Neuronal stem cell (in vitro differentiated cells): Measurements from ENCODE around the gene ZBTB7C.

Source experiments
- DNase-seq: peaks from one replicate; pipeline ENCODE4 v3.0.0-alpha.2; 2013; ENCODE audit warnings: low spot score
- H2AFZ ChIP-seq: one replicate; pipeline ENCODE4 v1.6.1; 2013; ENCODE audit warnings: mild to moderate bottlenecking, low read length, inconsistent platforms
- H2AK5ac ChIP-seq: 2 replicates; pipeline ENCODE4 v1.6.1; 2013; ENCODE audit warnings: low read depth, mild to moderate bottlenecking, inconsistent platforms, low read length, moderate library complexity, mixed read lengths
- H2BK120ac ChIP-seq: 2 replicates; pipeline ENCODE4 v1.6.1; 2013; ENCODE audit warnings: low read depth, mild to moderate bottlenecking, inconsistent platforms, low read length, moderate library complexity, mixed read lengths
- H2BK12ac ChIP-seq: one replicate; pipeline ENCODE4 v1.6.1; 2013; ENCODE audit warnings: low read length, inconsistent platforms
- H2BK15ac ChIP-seq: 2 replicates; pipeline ENCODE4 v1.6.1; 2013; ENCODE audit warnings: mild to moderate bottlenecking, low read length, inconsistent platforms, mixed read lengths
- H2BK5ac ChIP-seq: one replicate; pipeline ENCODE4 v1.6.1; 2013; ENCODE audit warnings: inconsistent platforms, mild to moderate bottlenecking, low read length, moderate library complexity
- H3K14ac ChIP-seq: one replicate; pipeline ENCODE4 v1.6.1; 2013; ENCODE audit warnings: low read length, inconsistent platforms
- H3K18ac ChIP-seq: 2 replicates; pipeline ENCODE4 v1.6.1; 2013; ENCODE audit warnings: low read length, inconsistent platforms
- H3K23ac ChIP-seq: 2 replicates; pipeline ENCODE4 v1.6.1; 2013; ENCODE audit warnings: low read depth, mild to moderate bottlenecking, mixed read lengths, low read length, inconsistent platforms; ENCODE audit not compliant: poor library complexity
- H3K27ac ChIP-seq: replicated peaks from 3 replicates; pipeline ENCODE4 v1.5.1; 2013; ENCODE audit warnings: low read length, inconsistent platforms
- H3K27me3 ChIP-seq, 3 experiments: 2 replicates each; pipeline ENCODE4 v1.6.1; 2013; ENCODE audit warnings: low read length in 3 of 3, mild to moderate bottlenecking in 2 of 3, inconsistent platforms in 1 of 3, low read depth in 1 of 3, mixed read lengths in 1 of 3, moderate library complexity in 1 of 3; ENCODE audit not compliant: control insufficient read depth in 3 of 3, insufficient read depth in 3 of 3
- H3K36me3 ChIP-seq, 2 donors: replicated peaks in 1 of 2; 2 replicates each; pipeline ENCODE4 v1.6.1; 2013; ENCODE audit warnings: low read length in 2 of 2; ENCODE audit not compliant: control insufficient read depth in 2 of 2, insufficient read depth in 2 of 2
- H3K4ac ChIP-seq: 2 replicates; pipeline ENCODE4 v1.6.1; 2013; ENCODE audit warnings: inconsistent platforms, mild to moderate bottlenecking, low read length, moderate library complexity
- H3K4me1 ChIP-seq, 2 donors: 1 replicate in 1 of 2; 2 replicates in 1 of 2; pipeline ENCODE4 v1.6.1; 2013; ENCODE audit warnings: low read length in 2 of 2, low read depth in 1 of 2; ENCODE audit not compliant: control insufficient read depth in 2 of 2, insufficient read depth in 1 of 2
- H3K4me2 ChIP-seq: one replicate; pipeline ENCODE4 v1.6.1; 2013; ENCODE audit warnings: mild to moderate bottlenecking, low read length, inconsistent platforms; ENCODE audit not compliant: insufficient read depth, poor library complexity, severe bottlenecking
- H3K4me3 ChIP-seq, 2 donors: 2 replicates each; pipeline ENCODE4 v1.5.1; 2013; ENCODE audit warnings: low read length in 2 of 2, mild to moderate bottlenecking in 2 of 2, inconsistent platforms in 1 of 2, moderate library complexity in 1 of 2
- H3K79me1 ChIP-seq: one replicate; pipeline ENCODE4 v1.6.1; 2013; ENCODE audit warnings: low read depth, mild to moderate bottlenecking, inconsistent platforms, low read length, moderate library complexity
- H3K9ac ChIP-seq: one replicate; pipeline ENCODE4 v1.6.1; 2013; ENCODE audit warnings: mild to moderate bottlenecking, low read depth, low read length, inconsistent platforms; ENCODE audit not compliant: poor library complexity
- H3K9me3 ChIP-seq, 2 donors: replicated peaks in 1 of 2; 2 replicates each; pipeline versions ENCODE3 to v1.6.1; 2013; ENCODE audit warnings: low read length in 2 of 2, mild to moderate bottlenecking in 2 of 2, inconsistent platforms in 1 of 2, low read depth in 1 of 2, mixed read lengths in 1 of 2, moderate library complexity in 1 of 2; ENCODE audit not compliant: control insufficient read depth in 2 of 2, insufficient read depth in 1 of 2
- H4K8ac ChIP-seq: one replicate; pipeline ENCODE4 v1.6.1; 2013; ENCODE audit warnings: low read depth, mild to moderate bottlenecking, inconsistent platforms, low read length, moderate library complexity
- H4K91ac ChIP-seq: one replicate; pipeline ENCODE4 v1.6.1; 2013; ENCODE audit warnings: low read length, low read depth, mild to moderate bottlenecking, inconsistent platforms; ENCODE audit not compliant: poor library complexity
- whole genome bisulfite sequencing, 2 donors: extraction: QIAGEN DNeasy Blood & Tissue Kit; methylation state at CpG; one replicate each; pipeline ENCODE4 v1.1.7; 2013; ENCODE audit warnings: missing lambda C conversion rate in 2 of 2, mixed read lengths in 1 of 2; ENCODE audit not compliant: insufficient read length in 2 of 2, insufficient replicate concordance in 1 of 2; ENCODE audit errors: extremely low coverage in 2 of 2; 5-methylcytosine and 5-hydroxymethylcytosine counted together

The ZBTB7C gene

DNA sequence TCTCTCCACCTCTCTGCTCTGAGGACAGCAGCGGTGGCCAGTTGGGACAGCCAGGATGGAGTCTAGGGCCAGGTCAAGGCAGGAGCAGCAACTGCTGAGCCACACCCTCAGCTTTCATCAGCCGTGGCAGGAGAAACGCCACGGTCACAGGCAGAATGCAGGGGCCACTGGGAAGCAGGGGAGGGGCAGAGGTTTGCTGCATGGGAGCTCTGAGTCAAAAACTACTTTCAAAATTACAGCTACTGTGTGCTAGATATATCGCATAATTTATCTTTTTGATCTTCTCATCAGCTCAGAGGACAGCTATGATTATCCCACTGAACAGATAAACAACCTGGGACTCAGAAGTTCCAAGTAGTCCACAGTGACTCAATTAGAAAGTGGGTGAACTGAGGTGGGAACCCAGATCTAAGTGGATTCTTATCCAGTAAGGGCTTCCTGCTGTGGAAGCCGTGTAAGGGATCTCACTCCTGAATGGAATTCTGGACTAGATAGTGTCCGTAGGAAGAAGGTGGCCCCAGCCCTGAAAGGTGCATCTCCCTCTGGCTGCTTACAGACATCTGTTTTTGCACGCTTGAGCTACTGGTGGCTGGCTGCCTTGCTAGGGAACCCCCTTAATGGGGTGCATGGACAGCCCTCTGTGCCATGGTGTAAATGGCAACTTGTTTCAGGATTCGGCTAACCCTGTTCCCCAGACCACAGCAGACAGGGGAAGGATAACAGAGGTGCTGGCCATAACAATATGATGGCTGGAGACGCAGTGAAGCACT, 284.1 kb downstream of the ZBTB7C start:
- H2BK120ac ChIP-seq = no peak overlapping the region
- no peaks in the 10 kb centered on the region for H3K79me1 ChIP-seq
- H2BK12ac ChIP-seq = no peak overlapping the region
- H4K91ac ChIP-seq = no peak overlapping the region
- WGBS, 2 donors = no CpG with 5 or more reads among the region's 10 CpGs
- no peak overlapping the region for H3K4ac ChIP-seq
- H3K23ac ChIP-seq = no peak overlapping the region
- peaks cover 0 to 12% of the 10 kb centered on the region in 2 donors for H3K4me1 ChIP-seq
- H3K9ac ChIP-seq = no peak overlapping the region
- no peak overlapping the region for H3K4me2 ChIP-seq
- no peaks in the 10 kb centered on the region for H3K36me3 ChIP-seq
- H3K9me3 ChIP-seq = no peaks in the 10 kb centered on the region
- H3K4me3 ChIP-seq = peak overlapping the region in 1 of 2 donors; percentile 31
- H3K14ac ChIP-seq = no peak overlapping the region
- no peak for DNase-seq
- no peak overlapping the region for H2AFZ ChIP-seq
- H2BK15ac ChIP-seq = no peak overlapping the region
- no peak overlapping the region for H2AK5ac ChIP-seq
- no peak overlapping the region for H4K8ac ChIP-seq
- peaks cover 0 to 8% (median 0%) of the 10 kb centered on the region in 3 experiments for H3K27me3 ChIP-seq
- H2BK5ac ChIP-seq = no peak overlapping the region
- H3K18ac ChIP-seq = no peak overlapping the region
- H3K27ac ChIP-seq = no peak overlapping the region

DNA sequence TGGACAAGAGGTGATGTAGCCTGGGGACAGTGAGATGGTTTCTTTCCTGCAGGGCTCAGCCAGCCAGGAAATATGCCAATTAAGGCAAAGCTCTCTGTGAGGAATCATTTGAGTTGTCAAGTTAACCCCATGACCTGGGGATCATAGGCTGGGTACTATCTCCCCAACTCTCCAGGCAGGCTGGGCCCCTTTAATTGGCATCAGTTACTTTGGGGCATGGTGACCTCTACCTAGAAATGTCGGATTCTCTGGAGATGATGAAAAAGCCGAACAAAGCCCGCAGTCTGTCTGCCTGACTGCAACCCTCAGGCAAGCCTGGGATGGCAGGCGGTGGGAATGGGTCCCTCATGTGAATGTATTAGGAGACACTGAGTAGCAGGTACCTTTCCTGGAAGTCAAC, 285.2 kb downstream of the ZBTB7C start:
- H3K18ac ChIP-seq = no peak overlapping the region
- H3K9ac ChIP-seq = no peak overlapping the region

GRCh38 chr18:48123324-48123723, 285.9 kb downstream of the ZBTB7C start:
- no peak overlapping the region for H3K14ac ChIP-seq
- H2AK5ac ChIP-seq = peak overlapping the region; percentile 54
- no peak overlapping the region for H3K23ac ChIP-seq
- H3K4me1 ChIP-seq = peaks cover 0 to 9% of the 10 kb centered on the region in 2 donors
- no peak overlapping the region for H3K4ac ChIP-seq
- no peak overlapping the region for H3K27ac ChIP-seq
- H4K8ac ChIP-seq = no peak overlapping the region
- H2BK15ac ChIP-seq = no peak overlapping the region
- peaks cover 0 to 4% (median 0%) of the 10 kb centered on the region in 3 experiments for H3K27me3 ChIP-seq
- H3K18ac ChIP-seq = peak overlapping the region; percentile 49
- no peak overlapping the region for H2BK12ac ChIP-seq
- no peak overlapping the region for H3K4me2 ChIP-seq
- H3K9ac ChIP-seq = peak overlapping the region; percentile 21
- no peak overlapping the region for H2BK120ac ChIP-seq
- H2AFZ ChIP-seq = no peak overlapping the region
- H3K9me3 ChIP-seq = no peaks in the 10 kb centered on the region
- no peaks in the 10 kb centered on the region for H3K79me1 ChIP-seq
- H2BK5ac ChIP-seq = no peak overlapping the region
- DNase-seq = no peak
- no peaks in the 10 kb centered on the region for H3K36me3 ChIP-seq
- no peak overlapping the region for H3K4me3 ChIP-seq
- H4K91ac ChIP-seq = peak overlapping the region; percentile 15
- no CpG with 5 or more reads among the region's 6 CpGs for WGBS, 2 donors

More for the DNA sequence above, 285.2 kb downstream of the ZBTB7C start:
- Histone ChIP-seq H3K79me1 (no peaks in the 10 kb centered on the region), H3K4me2 (no peak overlapping the region), H3K4me3 (no peak overlapping the region), H2AK5ac (no peak overlapping the region), H2AFZ (no peak overlapping the region), H3K27me3 (peaks cover 0 to 4% (median 0%) of the 10 kb centered on the region in 3 experiments), H3K4ac (no peak overlapping the region), H2BK5ac (no peak overlapping the region), H3K23ac (no peak overlapping the region), H3K27ac (no peak overlapping the region), H4K91ac (no peak overlapping the region), H2BK15ac (no peak overlapping the region), H3K9me3 (no peaks in the 10 kb centered on the region), H2BK120ac (no peak overlapping the region), H3K36me3 (no peaks in the 10 kb centered on the region), H3K4me1 (peaks cover 0 to 9% of the 10 kb centered on the region in 2 donors), H4K8ac (no peak overlapping the region), H2BK12ac (no peak overlapping the region), H3K14ac (no peak overlapping the region)
- no CpG with 5 or more reads among the region's 4 CpGs for WGBS, 2 donors
- no peak for DNase-seq

DNA sequence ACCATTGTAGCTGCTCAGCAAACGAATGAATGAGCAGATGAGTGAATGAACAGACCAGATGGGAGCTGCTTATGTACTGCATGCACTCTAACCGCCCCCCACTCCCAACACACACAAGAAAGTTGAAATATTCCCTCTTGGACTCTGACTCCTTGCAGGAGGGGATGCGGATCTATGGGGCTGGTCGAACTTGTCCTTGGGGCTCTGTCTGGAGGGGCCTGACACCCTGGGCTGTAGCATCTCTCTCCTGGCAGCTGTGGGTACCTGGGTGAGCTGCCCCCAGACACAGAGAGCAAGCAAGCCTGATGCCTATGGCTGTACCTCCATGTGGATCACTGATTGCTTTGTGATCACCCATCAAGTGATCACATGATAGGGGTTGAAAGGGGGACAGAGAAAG, 286.4 kb downstream of the ZBTB7C start:
- Histone ChIP-seq H2BK12ac (no peak overlapping the region), H3K23ac (no peak overlapping the region), H3K27me3 (peaks cover 0 to 4% (median 0%) of the 10 kb centered on the region in 3 experiments), H3K4ac (no peak overlapping the region), H2AFZ (no peak overlapping the region), H2BK120ac (no peak overlapping the region), H3K14ac (no peak overlapping the region), H4K8ac (no peak overlapping the region), H3K4me3 (no peak overlapping the region), H3K36me3 (no peaks in the 10 kb centered on the region), H2BK15ac (no peak overlapping the region), H3K27ac (no peak overlapping the region), H3K9ac (no peak overlapping the region), H2AK5ac (no peak overlapping the region), H3K4me2 (no peak overlapping the region), H2BK5ac (no peak overlapping the region), H3K18ac (no peak overlapping the region), H3K9me3 (no peaks in the 10 kb centered on the region), H4K91ac (no peak overlapping the region), H3K4me1 (peaks cover 0 to 9% of the 10 kb centered on the region in 2 donors), H3K79me1 (no peaks in the 10 kb centered on the region)
- DNase-seq = no peak
- WGBS, 2 donors = no CpG with 5 or more reads among the region's 4 CpGs
